CD4-positive, alpha-beta T cell treated with Interleukin-2 at 100 ng/mL for 4 hours (primary cell): ENCODE results near the gene USP47.
"Not testable (repeated sequence)": the region's sequence is repeated elsewhere in the genome, so short reads cannot be mapped to it uniquely, and the experiment has no call there.

Source experiments
- DNase-seq: peaks from one replicate; pipeline ENCODE4 v3.0.0-alpha.2; 2020; ENCODE audit warnings: low spot score

USP47 gene

GRCh38 chr11:11822946-11823345 lies 18.8 kb upstream of the USP47 start:
- no peak for DNase-seq

DNA sequence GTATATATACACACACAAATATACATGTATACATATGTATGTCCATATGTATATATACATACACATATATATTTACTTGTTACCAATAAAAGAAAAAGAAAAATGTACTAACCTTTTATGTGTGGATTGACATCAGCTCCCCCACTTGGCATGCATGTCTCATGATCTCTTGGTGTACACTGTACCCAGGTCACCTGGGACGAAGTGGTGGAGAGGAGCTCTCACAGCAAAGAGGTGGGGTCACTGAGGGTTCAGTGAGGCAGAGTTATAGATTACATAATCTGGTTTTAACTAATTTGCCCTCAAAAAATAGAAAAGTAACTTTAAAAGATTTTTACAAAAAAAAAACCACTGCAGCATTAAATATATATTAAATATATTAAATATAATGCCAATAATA lies 15.5 kb upstream of the USP47 start:
- no peak for DNase-seq

- no peak for DNase-seq
Measured at GRCh38 chr11:11827272-11827671, 14.5 kb upstream of the USP47 start.

DNA sequence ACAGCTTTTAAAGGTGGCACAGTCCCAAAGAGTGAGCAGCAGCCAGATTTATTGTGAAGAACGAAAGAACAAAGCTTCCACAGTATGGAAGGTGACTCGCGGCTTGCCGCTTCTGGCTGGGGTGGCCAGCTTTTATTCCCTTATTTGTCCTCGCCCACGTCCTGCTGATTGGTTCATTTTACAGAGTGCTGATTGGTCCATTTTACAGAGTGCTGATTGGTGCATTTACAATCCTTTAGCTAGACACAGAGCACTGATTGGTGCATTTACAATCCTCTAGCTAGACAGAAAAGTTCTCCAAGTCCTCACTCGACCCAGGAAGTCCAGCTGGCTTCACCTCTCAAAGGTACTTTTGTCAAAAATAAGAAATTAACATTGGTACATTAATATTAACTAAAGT lies 10.4 kb upstream of the USP47 start:
- not testable (repeated sequence) for DNase-seq

- no peak for DNase-seq
Measured at GRCh38 chr11:11836676-11837231, 5.0 kb upstream of the USP47 start.

GRCh38 chr11:11839718-11840117 lies 2.1 kb upstream of the USP47 start:
- no peak for DNase-seq

- no peak for DNase-seq
Measured at GRCh38 chr11:11841116-11841722, 553 bp upstream of the USP47 start.

GRCh38 chr11:11842421-11843008 lies 743 bp downstream of the USP47 start:
- DNase-seq, result peak; percentile 69

- peak; percentile 82 for DNase-seq
Measured at GRCh38 chr11:11843211-11843621, 1.4 kb downstream of the USP47 start.

GRCh38 chr11:11843642-11844041 lies 1.9 kb downstream of the USP47 start:
- DNase-seq, result no peak

- DNase-seq, result no peak
Measured at GRCh38 chr11:11844272-11844671, 2.5 kb downstream of the USP47 start.

- DNase-seq, result no peak
Measured at GRCh38 chr11:11845071-11845470, 3.3 kb downstream of the USP47 start.

DNA sequence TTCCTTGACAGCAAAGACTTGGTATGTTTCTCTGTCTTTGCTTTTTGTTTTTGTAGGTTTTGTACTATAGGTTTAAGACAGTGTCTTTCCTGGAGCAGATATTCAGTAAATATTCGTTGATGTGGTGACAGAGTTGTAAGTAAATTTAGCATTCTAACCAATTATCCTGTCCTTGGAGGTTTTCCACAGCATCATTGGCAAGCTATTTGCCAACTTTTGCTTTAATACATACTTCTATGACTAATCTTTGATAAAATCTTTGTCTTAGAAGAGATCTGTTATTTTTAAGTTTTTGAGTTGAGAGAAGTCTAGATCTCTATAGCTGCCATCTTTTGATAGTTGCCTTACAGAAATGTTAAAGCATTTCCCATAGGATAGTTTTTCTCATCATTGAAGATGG lies 3.8 kb downstream of the USP47 start:
- DNase-seq, result no peak

GRCh38 chr11:11847082-11847481 lies 5.3 kb downstream of the USP47 start:
- DNase-seq, result no peak

DNA sequence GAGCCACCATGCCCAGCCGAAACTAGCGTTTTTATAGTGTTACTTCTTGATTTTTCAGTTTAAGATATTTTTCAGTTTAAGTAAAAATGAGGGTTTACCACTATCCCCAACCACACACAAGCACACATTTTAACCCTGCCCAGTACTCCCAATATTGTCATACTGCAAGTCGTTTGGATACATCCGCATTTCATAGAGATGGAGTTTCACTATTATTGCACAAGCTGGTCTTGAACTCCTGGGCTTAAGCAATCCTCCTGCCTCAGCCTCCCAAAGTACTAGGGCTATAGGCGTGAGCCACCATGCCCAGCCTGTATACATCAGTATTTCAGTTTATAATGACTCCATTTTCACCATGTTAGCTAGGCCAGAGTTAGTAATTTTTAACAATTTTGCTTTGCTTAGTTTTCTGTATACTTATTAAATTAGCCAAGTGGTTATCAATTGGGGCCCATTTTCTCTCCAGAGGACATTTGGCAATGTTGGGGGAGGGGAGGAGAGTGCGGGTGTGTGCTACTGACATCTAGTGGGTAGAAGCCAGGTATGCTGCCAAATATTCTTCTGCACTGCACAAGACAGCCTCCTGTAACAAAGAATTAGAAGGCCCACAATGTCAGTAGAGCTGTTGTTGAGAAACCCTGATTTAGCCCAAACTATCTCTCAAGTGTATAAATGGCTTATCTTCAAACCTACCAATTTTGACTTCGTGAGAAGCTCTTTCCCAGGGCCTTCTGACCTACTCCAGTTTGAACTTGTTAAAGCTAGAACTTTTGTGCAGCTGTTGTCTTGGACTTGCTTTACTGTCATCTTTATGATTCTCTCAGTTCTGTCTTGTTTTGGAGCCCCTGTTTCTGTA lies 7.3 kb downstream of the USP47 start:
- peak; percentile 71 for DNase-seq

GRCh38 chr11:11850668-11851067 lies 8.9 kb downstream of the USP47 start:
- DNase-seq, result no peak

DNA sequence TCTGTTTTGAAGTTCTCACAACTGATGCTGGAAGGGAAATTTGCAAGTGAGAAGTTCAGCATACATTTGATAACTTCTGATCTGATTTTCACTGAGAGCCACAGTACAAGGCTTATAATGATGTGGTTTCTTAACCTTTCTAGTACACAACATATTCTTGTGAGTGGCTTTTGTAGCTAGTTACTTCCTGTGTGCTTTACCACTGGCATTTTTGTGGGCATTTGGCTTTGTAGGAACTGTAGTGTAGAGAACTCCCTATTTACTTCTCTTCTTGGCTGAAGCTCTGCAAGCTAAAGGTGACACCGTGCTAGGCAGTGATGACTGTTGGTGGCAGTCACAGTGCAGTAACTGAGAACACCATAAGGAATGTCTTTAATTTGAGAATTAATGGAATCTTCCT lies 14.9 kb downstream of the USP47 start:
- DNase-seq, result peak; percentile 61

DNA sequence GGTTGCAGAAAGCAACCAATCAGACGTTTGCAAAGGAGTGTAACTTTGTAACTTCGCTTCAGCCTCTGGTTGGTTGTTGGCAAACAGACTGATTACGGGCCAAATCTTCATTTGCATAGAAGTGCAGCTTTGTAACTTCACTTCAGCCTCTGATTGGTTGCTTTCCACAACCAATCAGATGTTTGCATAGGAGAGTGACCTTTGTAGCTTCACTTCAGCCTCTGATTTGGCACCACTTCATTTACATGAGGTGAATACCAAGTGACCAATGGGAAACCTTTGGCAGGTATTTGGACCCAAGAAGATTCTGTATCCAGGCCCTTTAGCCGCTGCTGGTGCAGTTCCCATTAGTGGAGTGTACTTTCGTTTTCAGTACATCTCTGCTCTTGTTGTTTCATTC lies 16.0 kb downstream of the USP47 start:
- DNase-seq, result peak; percentile 38

GRCh38 chr11:11858676-11859075 lies 16.9 kb downstream of the USP47 start:
- DNase-seq, result no peak

GRCh38 chr11:11860103-11860979 lies 18.6 kb downstream of the USP47 start:
- no peak for DNase-seq

DNA sequence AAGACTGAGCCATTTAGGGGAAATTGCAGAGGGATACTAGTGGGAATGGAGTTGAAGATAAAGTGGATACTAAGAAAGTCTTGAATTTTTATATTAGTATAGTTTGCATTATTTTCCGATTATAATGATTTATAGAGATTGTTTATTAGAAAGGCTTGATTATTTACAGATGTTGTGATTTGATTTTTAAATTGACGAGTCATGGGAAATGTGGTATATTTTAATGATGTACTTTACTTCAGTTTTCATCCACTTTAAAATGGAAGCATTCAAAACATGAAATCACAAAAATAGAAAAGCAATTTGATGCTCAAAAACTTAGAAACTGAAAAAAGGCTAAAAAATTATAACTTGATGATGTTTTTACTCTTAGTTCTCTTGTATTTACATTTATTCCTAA lies 21.2 kb downstream of the USP47 start:
- no peak for DNase-seq

DNA sequence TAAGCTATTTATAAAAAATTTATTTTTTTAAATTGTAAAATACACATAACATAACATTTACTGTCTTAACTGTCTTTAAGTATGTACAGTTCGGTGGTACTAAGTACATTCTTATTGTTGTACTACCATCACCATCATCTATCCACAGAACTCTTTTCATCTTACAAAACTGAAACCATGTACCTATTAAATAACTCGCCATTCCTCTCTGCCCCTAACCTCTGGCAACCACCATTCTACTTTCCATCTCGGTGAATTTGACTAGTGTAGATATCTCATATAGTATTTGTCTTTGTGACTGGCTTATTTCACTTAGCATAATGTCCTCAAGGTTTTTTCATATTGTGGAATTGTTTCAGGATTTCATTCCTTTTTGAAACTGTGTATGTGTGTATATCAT lies 22.6 kb downstream of the USP47 start:
- no peak for DNase-seq
